ENCODE results near the gene CERK. TPM values are rescaled to one million over a fixed set of nuclear protein-coding genes. Genes with fewer than 3 reads are reported as not detected.
"Not testable (repeated sequence)": the region's sequence is repeated elsewhere in the genome, so short reads cannot be mapped to it uniquely, and the experiment has no call there.

The CERK gene
- total RNA-seq, 1 donor from 2014 or later, result 42.0 TPM

DNA sequence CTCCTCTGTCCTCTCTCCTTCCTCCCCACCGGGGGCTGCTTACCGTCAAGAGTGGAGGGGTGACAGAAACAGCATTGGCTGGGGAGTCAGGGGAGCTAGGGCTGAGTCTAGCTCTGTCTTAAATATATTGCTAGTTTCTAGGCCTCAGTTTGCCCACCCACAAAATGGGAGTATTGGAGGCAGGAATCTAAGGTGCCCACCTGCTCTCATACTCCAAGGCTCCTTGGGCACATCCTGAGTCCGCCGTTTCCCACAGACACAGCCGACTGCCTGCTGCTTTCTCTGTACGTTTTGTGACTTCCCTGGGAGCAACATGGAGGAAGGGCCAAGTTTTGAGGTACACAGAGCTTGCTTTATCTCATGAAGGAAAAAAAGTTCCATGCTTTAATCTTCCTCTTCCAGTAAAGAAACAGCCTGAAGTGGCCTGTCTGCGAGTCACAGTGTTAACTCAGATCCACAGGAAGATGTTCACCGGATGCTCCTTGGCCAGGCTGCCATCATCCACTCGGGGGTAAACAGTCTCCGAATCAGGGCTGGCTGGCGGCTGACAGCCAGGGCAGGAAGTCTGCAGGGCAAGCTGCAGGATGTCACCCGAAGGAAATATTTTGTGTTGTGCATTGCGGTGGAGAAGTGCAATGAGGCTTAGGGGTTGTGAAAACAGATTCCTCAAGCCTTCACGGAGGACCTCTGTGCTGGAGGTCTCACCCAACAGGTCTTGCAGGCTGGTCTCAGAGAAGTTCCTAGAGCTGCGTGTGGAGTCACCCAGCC is 11.0 kb upstream of the CERK start:
- no peak for DNase-seq

DNA sequence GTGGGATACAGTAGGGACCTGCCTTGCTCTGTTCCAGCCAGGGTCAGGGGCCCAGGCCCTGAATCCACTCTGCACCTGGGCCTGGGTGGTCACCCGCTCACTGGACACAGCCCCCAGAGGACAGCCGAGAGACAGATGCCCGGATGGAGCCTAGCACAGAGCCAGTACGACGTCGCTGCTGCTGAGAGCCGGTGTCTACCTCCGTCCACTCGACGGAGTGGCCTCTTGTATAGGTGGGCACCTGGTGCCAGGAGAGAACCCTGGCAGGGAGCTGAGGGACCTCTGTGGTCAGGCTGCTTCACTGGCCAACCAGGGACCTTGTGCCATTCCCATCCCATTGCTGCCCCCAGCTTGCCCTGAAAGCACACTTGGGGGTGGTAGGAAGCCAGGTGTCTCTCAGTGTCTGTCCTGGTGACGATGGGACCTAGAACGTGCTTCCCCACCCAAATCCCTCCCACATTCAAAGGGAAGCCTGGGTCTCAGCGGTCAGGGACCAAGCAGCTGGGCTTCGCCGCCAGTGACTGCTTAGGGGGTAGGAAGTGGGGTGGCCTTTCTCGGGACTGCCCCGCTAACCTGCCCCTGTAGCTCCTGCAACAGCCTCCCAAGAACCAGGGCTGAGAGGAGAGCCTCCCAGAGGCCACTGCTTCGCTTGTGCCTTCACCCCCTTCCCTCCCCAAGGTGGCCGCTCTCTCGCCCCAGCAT is 10.3 kb upstream of the CERK start:
- DNase-seq, result no peak

DNA sequence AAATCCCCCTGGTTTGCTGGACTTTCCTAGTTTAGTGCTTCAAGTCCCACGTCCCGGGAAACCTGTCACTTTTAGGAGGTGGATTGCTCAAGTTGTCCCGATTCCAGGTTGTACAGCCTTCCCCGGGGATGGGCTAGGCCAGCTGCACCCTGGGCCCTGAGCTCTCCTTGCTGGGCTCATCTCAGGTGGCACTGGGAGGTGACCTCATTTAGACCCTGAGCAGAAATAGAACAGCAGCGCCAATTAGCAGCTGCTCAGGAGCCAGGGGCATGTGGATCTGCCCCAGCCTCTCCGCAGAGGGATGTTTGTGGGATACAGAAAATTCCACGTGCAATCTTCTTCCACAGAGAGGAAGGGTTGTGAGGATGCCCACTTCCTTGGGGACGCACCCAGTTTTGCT is 9.6 kb upstream of the CERK start:
- no peak for DNase-seq

DNA sequence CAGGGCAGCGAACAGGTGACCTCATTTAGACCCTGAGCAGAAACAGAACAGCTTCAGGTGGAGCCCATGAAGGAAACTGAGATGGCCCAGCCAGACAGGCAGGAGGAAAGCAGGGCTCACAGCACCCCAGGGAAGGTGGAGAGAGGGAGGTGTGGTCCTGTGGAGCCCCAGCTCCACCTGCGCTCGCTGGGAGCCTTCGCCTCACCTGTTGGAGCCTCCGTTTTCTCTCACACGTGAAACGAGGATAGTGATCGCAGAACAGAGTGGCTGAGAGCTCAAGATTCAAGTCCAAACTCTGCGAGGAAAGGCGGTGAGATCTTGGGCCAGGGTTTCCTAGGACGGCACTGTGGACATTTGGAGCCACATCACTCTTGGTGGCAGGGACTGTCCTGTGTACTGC is 8.6 kb upstream of the CERK start:
- DNase-seq, result no peak

DNA sequence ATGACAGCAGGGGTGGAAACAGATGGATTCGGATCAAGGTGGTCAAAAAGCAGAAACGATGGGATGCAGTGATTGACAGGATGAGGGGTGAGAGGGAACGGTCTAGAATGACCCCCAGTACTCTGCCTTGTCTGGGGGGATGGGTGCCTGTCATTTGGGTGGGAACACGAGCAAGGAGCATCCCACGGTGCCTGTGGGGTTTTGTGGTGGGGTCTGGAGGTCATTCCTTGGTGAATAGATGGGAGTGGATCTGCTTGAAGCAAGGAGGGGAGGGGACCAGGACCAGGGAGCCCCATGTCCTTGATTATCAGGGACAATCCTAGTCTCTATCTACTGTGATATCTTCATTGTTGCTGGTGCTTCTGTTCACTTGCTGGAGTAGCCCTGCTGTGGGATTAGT is 8.1 kb upstream of the CERK start:
- DNase-seq, result no peak

DNA sequence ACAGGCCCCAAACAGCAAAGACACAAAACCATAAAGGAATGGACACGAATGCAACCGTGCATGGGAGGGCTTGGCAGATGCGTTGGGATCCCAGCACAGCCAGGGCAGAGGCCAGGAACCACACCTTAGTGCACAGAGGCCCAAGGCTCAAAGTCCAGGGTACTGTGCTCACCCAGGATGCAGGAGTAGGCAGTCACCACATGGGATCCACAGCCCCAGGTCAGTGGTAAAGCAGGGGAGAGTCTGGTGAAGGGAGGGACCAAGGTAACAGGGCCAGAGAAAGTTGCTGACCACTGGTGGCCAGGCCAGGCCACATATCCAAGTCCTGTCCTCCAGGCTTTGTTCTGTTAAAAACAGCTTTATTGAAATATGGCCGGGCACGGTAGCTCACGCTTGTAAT is 6.5 kb upstream of the CERK start:
- no peak for DNase-seq

DNA sequence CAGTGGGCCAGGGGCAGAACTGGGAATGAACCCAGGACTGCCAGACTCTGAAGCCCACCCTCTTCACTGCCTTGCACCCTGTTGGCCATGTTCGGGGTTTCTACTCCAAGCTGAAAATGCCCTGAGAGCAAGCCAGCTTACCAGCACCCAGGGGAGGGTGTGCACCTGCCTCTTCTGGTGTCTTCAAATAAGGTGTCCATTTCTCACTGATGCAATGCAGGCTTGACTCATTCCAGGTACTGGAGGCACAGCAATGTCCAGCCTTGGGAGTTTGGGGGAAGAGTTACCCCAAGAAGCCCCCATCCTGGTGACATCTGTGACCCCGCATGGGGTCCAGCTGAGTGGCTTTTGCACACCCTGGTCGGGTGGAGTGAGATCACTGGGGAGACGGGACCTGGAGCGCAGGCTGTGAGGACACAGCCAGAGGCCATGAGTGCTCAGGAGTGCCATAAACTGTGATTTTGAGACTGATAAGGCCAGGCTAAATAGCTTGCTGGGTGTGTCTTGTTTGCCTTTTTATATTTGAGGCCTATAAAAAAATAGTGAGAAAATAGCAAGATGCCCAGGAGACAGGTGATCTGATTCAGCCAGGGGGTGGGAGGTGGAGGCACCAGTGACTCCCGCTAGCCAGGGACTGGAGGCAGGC is 4.6 kb upstream of the CERK start:
- DNase-seq, result no peak

DNA sequence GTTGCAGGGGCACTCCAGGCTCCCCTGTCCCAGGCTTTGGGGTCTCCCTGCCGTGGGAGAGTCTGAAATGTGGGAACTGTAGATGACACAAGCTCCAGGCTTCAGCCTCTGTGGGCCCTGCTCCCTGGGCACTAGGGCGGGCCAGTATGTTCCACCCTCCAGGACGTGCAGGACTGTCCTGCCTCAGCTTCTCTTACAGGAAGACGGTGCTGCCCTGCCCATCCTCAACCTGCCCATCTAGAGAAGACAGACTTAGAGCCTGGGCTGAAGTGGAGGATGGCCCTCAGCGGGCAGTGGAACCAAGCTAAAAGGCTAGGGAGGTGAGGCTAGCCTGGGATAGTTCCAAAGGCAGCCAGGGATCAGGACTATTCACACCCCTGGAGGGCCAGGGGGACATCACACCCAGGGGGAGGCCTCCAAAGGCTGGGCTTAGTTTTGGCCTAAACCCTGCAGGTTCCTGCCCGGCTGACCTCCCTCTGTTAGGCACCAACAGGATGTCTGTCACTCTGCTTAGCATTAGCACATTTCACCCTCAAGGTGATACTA is 4.0 kb upstream of the CERK start:
- no peak for DNase-seq

DNA sequence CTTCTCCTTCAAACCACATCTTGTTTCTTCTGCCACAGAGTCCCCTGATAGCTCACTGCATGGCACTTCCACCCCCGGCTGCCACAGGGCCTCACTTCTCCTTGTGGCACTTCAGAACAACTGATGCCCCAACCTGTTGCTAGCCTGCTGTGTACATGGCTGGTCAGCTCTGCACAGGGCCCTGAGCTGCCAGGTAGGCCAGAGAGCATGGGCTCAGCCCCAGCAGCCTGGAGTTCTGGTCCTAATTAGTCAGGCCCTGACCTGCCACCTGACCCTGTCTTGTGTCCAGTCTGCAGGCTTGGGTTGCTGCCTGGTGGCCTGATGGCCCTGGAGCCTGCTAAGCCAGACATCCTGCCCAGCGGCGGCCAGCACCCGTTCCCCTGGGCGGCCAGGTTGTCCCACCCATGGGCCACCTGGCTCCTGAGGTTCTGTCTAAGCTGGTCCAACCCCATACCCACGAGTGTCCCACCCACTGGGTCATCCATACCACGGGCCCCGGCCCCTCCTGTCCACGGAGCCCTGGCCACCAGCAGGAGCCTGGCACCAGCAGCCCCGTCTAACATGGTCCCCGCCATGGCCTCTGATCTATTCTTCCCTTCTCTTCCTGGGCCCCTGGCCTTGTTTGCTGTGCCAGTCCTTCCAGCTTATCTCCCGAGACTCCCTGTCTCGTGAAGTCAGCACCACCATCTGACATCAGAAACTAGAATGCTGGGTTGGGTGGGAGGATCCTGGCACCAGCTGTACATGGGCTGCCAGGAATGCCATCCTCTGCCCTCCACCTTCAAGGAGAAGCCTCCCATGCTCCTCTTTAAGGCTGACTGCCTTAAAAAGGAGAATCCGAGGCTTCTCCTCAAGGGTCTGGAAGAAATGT is 3.1 kb upstream of the CERK start:
- DNase-seq, result no peak

DNA sequence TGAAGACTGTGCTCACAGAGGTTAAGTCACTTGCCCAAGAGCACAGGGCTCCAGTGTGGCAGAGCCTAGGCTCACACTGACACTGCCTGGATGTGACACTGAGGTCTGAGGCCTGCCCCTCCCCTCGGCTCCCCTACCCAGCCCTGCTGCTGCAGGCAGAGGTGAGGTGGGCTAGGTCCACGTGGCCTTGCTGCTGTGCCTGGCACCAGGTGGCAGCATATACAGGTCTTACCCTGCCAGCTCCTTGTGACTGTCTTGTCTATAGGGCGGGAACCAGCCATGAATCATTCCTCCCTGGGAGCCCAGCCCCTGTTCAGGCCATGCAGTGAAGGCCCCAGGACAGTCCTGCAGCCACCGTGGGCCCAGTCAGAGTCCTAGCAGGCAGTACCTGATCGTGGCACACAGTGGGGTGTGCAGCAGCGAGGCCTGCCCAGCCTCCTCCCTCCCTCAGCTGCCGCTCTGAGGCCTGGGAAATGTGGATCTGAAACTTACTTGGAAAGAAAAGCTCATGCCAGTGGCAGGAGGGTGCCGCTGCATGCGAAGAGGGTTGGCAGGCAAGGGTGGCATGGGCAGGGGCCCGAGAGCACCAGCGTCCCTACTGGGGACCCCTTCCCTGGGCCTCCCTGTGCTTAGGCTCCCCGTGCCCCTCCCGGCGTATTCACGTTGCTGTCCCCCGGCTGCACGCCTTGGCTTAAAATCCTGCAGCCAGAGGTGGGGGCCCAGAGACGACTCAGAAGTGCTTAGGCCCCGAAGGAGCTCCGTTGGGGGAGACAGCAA is 1.2 kb upstream of the CERK start:
- no peak for DNase-seq

DNA sequence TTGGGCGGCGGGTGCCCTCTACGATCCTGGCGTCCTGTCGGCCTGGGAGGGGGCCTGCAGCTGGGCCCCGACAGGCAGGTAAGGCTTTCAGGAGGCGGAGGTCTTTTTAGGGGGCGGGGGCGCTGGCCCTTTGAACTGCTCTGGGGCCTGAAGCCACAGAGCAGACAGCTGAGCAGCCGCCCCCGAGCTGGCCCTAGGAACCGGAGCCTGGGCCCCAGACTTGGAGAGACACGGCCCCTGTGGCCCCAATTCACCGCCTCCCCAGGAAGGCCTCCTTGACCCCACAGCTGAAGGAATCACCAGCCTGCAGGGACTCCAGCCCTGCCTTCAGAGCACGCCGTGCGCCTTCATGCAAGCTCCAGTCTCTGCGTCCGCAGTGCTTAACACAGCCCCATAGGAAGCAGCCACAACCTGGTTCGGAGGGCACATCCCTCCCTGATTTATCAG is 618 bp upstream of the CERK start:
- no peak for DNase-seq

DNA sequence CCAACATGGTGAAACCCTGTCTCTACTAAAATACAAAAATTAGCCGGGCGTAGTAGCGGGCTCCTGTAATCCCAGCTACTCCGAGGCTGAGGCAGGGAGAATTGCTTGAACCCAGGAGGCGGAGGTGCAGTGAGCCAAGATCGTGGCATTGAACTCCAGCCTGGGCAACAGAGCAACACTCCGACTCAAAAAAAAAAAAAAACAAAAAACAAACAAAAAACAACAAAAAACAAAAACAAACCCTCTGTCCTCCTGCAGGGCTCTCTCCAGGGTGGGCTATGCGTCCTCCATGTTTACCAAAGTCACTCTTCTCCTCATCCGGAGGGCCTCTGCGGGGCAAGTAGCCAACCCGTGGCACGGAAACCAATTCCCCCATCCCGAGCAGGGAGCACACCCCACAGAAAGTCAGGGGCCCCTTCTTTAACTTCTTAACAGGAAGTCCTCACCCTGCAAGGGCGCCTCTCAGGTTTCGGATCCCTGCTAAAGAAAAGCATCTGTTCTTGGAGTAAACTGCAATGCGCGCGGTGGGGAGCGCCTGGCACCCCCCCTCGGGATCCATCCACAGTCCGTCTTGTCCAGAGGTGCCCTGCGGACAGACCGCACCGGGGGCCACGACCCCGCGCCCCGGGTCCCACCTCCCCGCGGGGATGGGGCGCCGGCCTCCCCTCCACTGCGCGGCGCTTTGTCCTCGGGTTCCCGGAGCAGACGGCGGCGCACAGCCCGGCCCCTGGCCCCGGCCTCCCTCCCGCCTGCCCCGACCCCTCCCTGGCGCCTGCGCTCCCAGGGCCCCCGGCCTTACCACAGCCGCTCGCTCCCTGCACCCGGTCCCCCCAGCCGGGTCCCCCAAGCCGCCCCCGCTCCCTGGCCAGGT is 712 bp downstream of the CERK start:
- no peak for DNase-seq

DNA sequence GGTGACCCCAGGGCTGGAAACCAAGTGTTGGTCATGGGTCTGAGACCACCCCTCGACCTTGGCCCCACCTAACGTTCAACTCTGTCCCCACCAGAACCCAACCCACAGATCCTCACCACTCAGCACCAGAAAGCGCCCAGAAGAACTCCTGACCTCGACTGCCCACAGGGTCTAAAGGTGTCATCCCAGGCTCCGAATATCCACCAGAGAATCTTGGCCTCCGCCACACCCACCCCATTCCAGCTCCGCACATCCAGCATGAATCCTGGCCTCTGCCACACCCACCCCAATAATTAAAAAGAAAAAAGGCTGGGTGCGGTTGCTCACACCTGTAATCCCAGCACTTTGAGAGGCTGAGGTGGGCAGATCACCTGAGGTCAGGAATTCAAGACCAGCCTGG is 1.3 kb downstream of the CERK start:
- no peak for DNase-seq

DNA sequence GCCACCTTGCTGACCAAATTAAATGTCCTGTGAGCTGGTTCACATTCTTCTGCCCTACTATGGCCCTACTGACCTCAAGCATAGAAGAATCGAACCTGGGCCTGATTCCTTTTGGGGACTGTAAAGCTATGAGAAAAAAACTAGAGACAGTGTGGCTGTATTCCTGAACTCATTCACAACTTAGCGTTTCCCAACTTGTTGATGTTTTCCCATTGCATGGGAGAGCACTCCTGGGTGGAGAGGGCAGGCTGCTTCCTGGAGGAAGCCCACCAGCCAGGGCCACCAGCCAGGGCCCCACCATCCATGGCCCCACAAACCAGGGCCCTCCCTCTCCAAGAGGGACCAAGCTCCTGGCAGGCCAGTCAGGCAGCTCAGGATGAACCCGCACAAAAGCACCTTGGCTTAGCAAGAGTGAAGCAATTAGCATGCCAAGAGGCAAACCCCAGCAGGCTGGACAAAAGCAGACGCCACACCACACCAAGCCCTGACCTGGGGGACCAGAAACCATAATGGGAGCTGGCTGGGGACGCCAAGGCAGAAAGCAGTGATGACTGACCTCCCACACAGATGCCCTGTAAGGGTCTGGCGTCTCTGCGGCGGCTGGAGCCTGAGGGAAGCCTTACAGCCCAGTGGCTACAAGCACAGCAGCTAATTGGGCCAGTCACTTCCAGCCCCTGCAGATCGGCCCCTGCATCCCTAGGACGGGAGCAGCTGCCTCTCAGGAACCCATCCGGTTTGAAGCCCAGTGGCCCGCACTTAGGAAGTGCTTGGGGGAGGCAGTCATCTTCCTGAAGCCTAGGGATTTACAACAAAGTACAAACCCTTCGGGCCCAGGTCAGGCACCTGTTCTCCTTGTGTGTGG is 2.1 kb downstream of the CERK start:
- DNase-seq, result no peak

DNA sequence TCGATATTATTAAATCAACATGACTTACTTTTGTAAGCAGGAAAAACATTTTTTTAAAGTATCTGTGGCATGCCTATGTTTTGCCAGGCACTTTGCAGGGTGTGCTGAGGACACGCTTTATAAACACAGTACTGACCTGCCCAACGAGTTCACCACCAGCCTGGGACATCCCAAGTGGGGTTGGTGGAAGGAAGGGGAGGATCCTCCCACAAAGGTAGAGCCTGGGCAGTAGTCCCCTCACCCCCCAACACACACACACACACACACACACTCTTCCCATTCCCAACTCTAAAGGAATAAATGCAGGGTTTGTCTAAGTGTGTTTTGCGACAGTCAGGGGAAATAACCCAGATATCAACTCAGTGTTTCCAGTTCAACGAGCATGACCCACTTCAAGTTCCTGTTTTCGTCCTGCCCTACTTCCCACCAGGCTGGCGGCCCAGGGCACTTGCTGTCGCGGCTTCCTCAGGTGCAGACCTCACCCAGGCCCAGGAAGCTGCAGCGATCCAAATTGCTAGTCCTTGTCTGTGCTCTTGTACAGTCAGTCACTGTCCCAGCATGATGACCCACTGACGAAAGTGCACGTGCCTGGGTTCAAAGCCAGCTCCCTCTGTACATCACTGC is 3.1 kb downstream of the CERK start:
- no peak for DNase-seq

DNA sequence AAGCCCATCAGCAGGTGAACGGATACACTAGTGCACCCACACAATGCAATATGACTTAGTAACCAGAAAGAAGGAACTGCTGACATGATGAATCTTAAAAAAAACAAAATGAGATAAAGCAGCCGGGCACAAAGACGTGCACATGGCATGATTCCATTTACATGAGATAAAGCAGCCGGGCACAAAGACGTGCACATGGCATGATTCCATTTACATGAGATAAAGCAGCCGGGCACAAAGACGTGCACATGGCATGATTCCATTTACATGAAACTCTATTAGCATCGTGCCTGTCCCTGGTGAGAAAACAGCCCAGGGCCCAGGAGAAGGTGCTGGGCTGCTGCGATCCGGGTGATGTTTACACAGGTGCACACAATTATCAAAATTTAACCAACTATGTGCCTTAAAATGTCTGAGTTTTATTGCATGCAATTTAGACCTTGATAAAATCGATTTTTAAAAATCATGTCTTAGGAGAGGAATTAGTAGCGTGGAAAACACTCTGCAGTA is 3.8 kb downstream of the CERK start:
- not testable (repeated sequence) for DNase-seq

DNA sequence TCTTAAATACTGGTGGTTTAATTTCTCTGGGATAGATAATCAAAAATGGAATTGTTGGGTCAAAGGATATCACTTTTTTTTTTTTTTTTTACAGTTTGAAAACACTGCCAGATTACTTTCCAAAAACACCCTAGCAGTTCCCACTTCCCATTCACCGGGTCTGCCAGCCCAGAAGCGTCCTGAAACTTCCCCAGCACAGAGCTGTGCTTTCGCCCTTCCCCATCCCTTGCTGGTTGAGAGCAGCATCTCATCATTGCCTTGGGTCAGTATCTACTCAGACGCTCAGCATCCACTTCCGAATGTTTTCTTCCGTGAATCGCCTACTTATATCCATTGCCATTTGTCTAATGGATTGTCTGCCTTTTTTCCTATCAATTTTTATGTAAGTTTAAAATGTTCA is 5.5 kb downstream of the CERK start:
- DNase-seq, result no peak

DNA sequence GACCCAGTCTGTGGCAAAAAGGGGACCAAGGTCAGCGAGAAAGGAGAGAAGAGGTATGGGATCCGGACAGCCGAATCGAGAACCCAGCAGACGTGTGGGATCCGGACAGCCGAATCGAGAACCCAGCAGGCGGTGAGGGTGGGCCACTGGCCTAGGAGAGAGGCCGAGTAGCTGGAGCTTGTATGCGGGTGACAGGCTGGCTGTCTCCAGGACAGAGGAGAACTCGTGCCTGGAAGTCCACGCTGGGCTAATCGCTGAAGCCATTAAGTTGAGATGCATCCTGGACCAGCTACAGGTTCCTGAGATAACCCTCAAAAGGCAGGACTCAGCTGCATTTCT is 6.0 kb downstream of the CERK start:
- no peak for DNase-seq

Data from occipital lobe (tissue), 2 donors.